Psoas muscle (tissue), 8 donors: ENCODE data around the gene EBF3. TPM values are rescaled to one million over a fixed set of nuclear protein-coding genes. Genes with fewer than 3 reads are reported as not detected.

Source experiments
- ATAC-seq, 4 donors: fragments of 200-7000 bp; cut with Tn5 transposase; one replicate each; pipeline ENCODE4 v1.9.1; 2020; ENCODE audit warnings: moderate library complexity in 3 of 4, mild to moderate bottlenecking in 2 of 4
- DNase-seq, 2 donors: peaks; one replicate each; pipeline ENCODE4 v3.0.0-alpha.2; 2020
- H3K27ac ChIP-seq: fragments of 200-600 bp; one replicate; pipeline ENCODE4 v1.8.0; 2022
- H3K27me3 ChIP-seq, 3 donors: fragments of 200-600 bp in 1 of 3; one replicate each; pipeline versions ENCODE4 v1.6.1 to v1.8.0; 2013 to 2022; ENCODE audit warnings: low read length in 2 of 3, mild to moderate bottlenecking in 2 of 3, moderate library complexity in 1 of 3; ENCODE audit not compliant: insufficient read depth in 3 of 3
- H3K36me3 ChIP-seq, 2 donors: fragments of 200-600 bp in 1 of 2; one replicate each; pipeline versions ENCODE4 v1.6.1 to v1.8.0; 2013 to 2022; ENCODE audit warnings: low read depth in 1 of 2, mild to moderate bottlenecking in 1 of 2, moderate library complexity in 1 of 2; ENCODE audit not compliant: insufficient read depth in 1 of 2
- H3K4me1 ChIP-seq: fragments of 200-600 bp; one replicate; pipeline ENCODE4 v1.8.0; 2022
- H3K4me3 ChIP-seq: fragments of 200-600 bp; one replicate; pipeline ENCODE4 v1.8.0; 2022; ENCODE audit warnings: mild to moderate bottlenecking
- H3K9me3 ChIP-seq: fragments of 200-600 bp; one replicate; pipeline ENCODE4 v1.8.0; 2022
- WGBS, 3 donors: extraction: QIAGEN DNeasy Blood & Tissue Kit; methylation state at CpG; one replicate each; pipeline versions ENCODE4 v1.1.6 to v1.1.7; 2013; 5-methylcytosine and 5-hydroxymethylcytosine counted together
- intact Hi-C, 2 donors: fragments of 100-400 bp; cut with DNase I; formaldehyde crosslinking; loops; one replicate each; pipeline versions ENCODE4 v1.11.0 to v1.14.2; 2022
- polyA plus RNA-seq, 3 donors: library from polyadenylated mRNA; stranded (reverse); fragments of 200-250 nt; gene quantifications; one replicate each; pipeline ENCODE4 v1.2.3, GENCODE V29; 2013
- total RNA-seq, 4 donors: library from RNA; stranded (reverse); fragmentation: NEBNext Ultra II Directional in 2 of 4; extraction: Animal tissue kit (Norgen Biotek cat#: 25700) in 2 of 4; gene quantifications; one replicate each; pipeline versions ENCODE4 v1.2.1 to v1.2.4, GENCODE V29; 2021 to 2023
- TF ChIP-seq, protein P1 (sequence below): fragments of 200-600 bp; IDR thresholded peaks from one replicate; pipeline ENCODE4 v1.8.0; 2022; ENCODE audit warnings: antibody characterized with exemption
- donor health status: healthy with polysubstance abuse.
- donor health status: DM: no; HTN: no; CAD: no; lungs with moderate emphysema.
- donor health status: Bipolar disorder and iron deficiency.
- donor health status: healthy.
- donor health status: DM: yes; HTN: yes; CAD: no.
- donor health status: DM: no; HTN: no; CAD: no.
- donor health status: DM: no; HTN: no; CAD: no.
- donor health status: DM: yes; HTN: yes; CAD: no.

EBF3 gene
- total and polyA plus RNA-seq, 7 donors: 3.2 to 10.1 (median 5.2) TPM

GRCh38 chr10:129793479-129793878 lies 170.6 kb downstream of the EBF3 start:
- no peak overlapping the region for H3K4me3 ChIP-seq
- 59 to 66% (median 60%) methylated on average over 6 of the region's 6 CpGs for WGBS, 3 donors
- no peaks in the 10 kb centered on the region for H3K9me3 ChIP-seq
- H3K27ac ChIP-seq: no peak overlapping the region
- DNase-seq (no peak), ATAC-seq (no peak)
- H3K4me1 ChIP-seq: no peaks in the 10 kb centered on the region
- TF ChIP-seq, protein P1, sequence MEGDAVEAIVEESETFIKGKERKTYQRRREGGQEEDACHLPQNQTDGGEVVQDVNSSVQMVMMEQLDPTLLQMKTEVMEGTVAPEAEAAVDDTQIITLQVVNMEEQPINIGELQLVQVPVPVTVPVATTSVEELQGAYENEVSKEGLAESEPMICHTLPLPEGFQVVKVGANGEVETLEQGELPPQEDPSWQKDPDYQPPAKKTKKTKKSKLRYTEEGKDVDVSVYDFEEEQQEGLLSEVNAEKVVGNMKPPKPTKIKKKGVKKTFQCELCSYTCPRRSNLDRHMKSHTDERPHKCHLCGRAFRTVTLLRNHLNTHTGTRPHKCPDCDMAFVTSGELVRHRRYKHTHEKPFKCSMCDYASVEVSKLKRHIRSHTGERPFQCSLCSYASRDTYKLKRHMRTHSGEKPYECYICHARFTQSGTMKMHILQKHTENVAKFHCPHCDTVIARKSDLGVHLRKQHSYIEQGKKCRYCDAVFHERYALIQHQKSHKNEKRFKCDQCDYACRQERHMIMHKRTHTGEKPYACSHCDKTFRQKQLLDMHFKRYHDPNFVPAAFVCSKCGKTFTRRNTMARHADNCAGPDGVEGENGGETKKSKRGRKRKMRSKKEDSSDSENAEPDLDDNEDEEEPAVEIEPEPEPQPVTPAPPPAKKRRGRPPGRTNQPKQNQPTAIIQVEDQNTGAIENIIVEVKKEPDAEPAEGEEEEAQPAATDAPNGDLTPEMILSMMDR: no peak
- no peaks in the 10 kb centered on the region for H3K36me3 ChIP-seq
- intact Hi-C loops: no loop called here
- peaks cover under 1 to 20% (median 4%) of the 10 kb centered on the region in 3 donors for H3K27me3 ChIP-seq

- peaks cover 0 to 26% (median 4%) of the 10 kb centered on the region in 3 donors for H3K27me3 ChIP-seq
- no peak overlapping the region for H3K4me3 ChIP-seq
- H3K27ac ChIP-seq: no peak overlapping the region
- WGBS, 3 donors: 59 to 76% (median 60%) methylated on average over 10 of the region's 10 CpGs
- H3K36me3 ChIP-seq: no peaks in the 10 kb centered on the region
- intact Hi-C loops: no loop called here
- no peak for DNase-seq
- H3K9me3 ChIP-seq: no peaks in the 10 kb centered on the region
- H3K4me1 ChIP-seq: no peaks in the 10 kb centered on the region
- no peak for ATAC-seq
- TF ChIP-seq, protein P1: no peak
Measured at GRCh38 chr10:129792864-129793263, 171.2 kb downstream of the EBF3 start.

DNA sequence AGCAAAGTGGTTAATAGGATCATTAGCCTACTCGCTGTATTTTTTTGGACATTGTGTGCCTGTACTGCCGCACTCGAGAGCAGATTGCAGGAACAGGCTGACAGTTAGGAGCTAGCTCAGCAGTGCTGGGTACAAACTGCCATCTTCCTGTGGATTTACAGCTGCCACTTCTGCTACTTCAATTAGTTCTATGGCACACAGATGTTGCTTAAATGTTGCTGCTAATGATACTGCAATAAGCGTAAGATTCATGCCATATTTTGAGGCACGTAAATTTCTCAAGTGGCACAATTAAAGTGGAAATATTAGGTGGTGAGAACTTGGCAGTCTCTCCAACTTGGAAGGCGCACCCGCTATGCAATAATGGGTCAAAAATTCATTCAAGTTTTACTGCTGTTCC lies 171.9 kb downstream of the EBF3 start:
- ATAC-seq: no peak
- intact Hi-C loops: no loop called here
- Histone ChIP-seq H3K27me3 (peaks cover 0 to 32% (median 4%) of the 10 kb centered on the region in 3 donors), H3K4me1 (no peaks in the 10 kb centered on the region), H3K9me3 (no peaks in the 10 kb centered on the region), H3K36me3 (no peaks in the 10 kb centered on the region), H3K4me3 (no peak overlapping the region), H3K27ac (no peak overlapping the region)
- WGBS, 3 donors: 32 to 45% (median 41%) methylated on average over 7 of the region's 7 CpGs
- no peak for DNase-seq
- TF ChIP-seq, protein P1: no peak

DNA sequence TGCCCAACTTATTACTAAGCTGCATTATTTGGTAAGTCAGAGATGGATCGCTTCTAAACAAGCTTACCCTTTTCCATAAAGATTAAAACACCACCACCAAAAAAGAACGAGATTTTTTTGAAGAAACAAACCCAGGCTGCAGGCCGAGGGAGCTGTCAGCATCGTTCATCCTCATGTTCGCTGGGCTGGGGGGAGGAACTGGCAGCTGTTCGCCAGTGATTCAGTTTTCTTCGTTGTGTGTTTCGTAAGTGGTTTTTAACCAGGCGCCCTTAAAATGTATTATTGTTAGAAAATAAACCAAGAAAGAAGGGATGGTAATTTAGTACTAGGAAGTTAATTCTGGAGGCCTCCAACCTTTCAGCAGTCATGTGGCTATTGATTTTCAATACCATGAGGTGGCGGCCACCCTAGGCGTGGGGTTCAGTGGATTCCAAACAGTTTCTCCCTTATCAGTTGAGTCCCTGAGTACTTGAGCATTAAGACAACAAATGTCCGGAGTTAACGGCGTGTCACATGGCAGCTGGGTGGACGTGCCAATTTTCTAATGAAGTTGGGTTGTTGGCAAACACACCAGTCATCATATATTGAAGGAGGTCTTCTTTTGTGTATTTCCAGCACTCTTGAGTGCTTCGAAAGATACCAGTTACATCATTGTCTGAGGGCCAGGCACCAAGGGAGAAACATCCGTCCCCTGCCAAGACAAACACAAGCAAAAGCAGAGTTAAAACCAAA lies 173.2 kb downstream of the EBF3 start:
- ATAC-seq: no peak
- WGBS, 3 donors: 40 to 45% (median 43%) methylated on average over 17 of the region's 17 CpGs

More for the DNA sequence above, 173.2 kb downstream of the EBF3 start:
- H3K36me3 ChIP-seq: no peaks in the 10 kb centered on the region
- no peak overlapping the region for H3K4me3 ChIP-seq
- H3K27me3 ChIP-seq: peaks cover 0 to 42% (median 4%) of the 10 kb centered on the region in 3 donors
- intact Hi-C loops: no loop called here
- H3K27ac ChIP-seq: no peak overlapping the region
- no peak for DNase-seq
- TF ChIP-seq, protein P1: no peak
- no peaks in the 10 kb centered on the region for H3K9me3 ChIP-seq
- no peaks in the 10 kb centered on the region for H3K4me1 ChIP-seq
